Measurements from ENCODE around the gene L1TD1. TPM values are rescaled to one million over a fixed set of nuclear protein-coding genes. Genes with fewer than 3 reads are reported as not detected.
A peak's percentile ranks its signal among the peaks of the same experiment; 100 is the strongest.

Gene L1TD1
- total and polyA plus RNA-seq, 2 of the 13 experiments (the other 11 are each of a cell fraction or from before 2014, with no cell fraction given) = not detected

DNA sequence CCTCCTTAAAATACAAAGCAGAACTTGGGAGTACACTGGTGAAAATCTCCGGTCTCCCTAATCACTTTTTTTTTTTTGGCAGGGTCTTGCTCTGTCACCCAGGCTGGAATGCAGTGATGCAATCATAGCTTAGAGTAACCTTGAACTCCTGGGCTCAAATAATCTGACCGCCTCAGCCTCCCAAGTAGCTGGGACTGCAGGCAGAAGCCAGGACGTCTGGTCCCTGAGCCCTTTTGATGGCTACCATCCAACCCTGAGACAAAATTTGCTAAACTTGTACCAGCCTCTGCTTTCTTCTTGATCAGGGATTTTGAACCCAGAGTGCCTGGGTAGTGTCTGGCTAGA lies 4.1 kb downstream of the L1TD1 start (continued):
- TF ChIP-seq HNF4G (IDR thresholded peaks at IDR 0.05; ENCODE audit: borderline replicate concordance, low read depth, low read length) (peak; percentile 60; the same call in 1 of the 2 replicates), HNF4G (CRISPR knock-in tag; IDR thresholded peaks at IDR 0.05; ENCODE audit: borderline replicate concordance, low read depth) (0 out of 2 replicates have a peak, but pooled peaks have one; percentile 47), ZNF460 (CRISPR knock-in tag; IDR thresholded peaks at IDR 0.05; ENCODE audit: borderline replicate concordance) (no peak), ZNF839 (CRISPR knock-in tag; IDR thresholded peaks at IDR 0.05; ENCODE audit: borderline replicate concordance) (no peak), MEIS2 (CRISPR knock-in tag; IDR thresholded peaks at IDR 0.05) (no peak), ZNF253 (CRISPR knock-in tag; IDR thresholded peaks at IDR 0.05; ENCODE audit: borderline replicate concordance) (no peak), ZNF615 (CRISPR knock-in tag; IDR thresholded peaks at IDR 0.05; ENCODE audit: borderline replicate concordance) (no peak)
- TF ChIP-seq, protein P1, sequence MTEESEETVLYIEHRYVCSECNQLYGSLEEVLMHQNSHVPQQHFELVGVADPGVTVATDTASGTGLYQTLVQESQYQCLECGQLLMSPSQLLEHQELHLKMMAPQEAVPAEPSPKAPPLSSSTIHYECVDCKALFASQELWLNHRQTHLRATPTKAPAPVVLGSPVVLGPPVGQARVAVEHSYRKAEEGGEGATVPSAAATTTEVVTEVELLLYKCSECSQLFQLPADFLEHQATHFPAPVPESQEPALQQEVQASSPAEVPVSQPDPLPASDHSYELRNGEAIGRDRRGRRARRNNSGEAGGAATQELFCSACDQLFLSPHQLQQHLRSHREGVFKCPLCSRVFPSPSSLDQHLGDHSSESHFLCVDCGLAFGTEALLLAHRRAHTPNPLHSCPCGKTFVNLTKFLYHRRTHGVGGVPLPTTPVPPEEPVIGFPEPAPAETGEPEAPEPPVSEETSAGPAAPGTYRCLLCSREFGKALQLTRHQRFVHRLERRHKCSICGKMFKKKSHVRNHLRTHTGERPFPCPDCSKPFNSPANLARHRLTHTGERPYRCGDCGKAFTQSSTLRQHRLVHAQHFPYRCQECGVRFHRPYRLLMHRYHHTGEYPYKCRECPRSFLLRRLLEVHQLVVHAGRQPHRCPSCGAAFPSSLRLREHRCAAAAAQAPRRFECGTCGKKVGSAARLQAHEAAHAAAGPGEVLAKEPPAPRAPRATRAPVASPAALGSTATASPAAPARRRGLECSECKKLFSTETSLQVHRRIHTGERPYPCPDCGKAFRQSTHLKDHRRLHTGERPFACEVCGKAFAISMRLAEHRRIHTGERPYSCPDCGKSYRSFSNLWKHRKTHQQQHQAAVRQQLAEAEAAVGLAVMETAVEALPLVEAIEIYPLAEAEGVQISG (CRISPR knock-in tag; IDR thresholded peaks at IDR 0.05) = no peak
- TF ChIP-seq, protein P2, sequence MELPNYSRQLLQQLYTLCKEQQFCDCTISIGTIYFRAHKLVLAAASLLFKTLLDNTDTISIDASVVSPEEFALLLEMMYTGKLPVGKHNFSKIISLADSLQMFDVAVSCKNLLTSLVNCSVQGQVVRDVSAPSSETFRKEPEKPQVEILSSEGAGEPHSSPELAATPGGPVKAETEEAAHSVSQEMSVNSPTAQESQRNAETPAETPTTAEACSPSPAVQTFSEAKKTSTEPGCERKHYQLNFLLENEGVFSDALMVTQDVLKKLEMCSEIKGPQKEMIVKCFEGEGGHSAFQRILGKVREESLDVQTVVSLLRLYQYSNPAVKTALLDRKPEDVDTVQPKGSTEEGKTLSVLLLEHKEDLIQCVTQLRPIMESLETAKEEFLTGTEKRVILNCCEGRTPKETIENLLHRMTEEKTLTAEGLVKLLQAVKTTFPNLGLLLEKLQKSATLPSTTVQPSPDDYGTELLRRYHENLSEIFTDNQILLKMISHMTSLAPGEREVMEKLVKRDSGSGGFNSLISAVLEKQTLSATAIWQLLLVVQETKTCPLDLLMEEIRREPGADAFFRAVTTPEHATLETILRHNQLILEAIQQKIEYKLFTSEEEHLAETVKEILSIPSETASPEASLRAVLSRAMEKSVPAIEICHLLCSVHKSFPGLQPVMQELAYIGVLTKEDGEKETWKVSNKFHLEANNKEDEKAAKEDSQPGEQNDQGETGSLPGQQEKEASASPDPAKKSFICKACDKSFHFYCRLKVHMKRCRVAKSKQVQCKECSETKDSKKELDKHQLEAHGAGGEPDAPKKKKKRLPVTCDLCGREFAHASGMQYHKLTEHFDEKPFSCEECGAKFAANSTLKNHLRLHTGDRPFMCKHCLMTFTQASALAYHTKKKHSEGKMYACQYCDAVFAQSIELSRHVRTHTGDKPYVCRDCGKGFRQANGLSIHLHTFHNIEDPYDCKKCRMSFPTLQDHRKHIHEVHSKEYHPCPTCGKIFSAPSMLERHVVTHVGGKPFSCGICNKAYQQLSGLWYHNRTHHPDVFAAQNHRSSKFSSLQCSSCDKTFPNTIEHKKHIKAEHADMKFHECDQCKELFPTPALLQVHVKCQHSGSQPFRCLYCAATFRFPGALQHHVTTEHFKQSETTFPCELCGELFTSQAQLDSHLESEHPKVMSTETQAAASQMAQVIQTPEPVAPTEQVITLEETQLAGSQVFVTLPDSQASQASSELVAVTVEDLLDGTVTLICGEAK (IDR thresholded peaks at IDR 0.05) = no peak
- TF ChIP-seq, protein P2 (CRISPR knock-in tag; IDR thresholded peaks at IDR 0.05) = no peak
- TF ChIP-seq, protein P3, sequence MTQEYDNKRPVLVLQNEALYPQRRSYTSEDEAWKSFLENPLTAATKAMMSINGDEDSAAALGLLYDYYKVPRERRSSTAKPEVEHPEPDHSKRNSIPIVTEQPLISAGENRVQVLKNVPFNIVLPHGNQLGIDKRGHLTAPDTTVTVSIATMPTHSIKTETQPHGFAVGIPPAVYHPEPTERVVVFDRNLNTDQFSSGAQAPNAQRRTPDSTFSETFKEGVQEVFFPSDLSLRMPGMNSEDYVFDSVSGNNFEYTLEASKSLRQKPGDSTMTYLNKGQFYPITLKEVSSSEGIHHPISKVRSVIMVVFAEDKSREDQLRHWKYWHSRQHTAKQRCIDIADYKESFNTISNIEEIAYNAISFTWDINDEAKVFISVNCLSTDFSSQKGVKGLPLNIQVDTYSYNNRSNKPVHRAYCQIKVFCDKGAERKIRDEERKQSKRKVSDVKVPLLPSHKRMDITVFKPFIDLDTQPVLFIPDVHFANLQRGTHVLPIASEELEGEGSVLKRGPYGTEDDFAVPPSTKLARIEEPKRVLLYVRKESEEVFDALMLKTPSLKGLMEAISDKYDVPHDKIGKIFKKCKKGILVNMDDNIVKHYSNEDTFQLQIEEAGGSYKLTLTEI (CRISPR knock-in tag; conservative IDR thresholded peaks at IDR 0.05) = no peak
- TF ChIP-seq, protein P4, sequence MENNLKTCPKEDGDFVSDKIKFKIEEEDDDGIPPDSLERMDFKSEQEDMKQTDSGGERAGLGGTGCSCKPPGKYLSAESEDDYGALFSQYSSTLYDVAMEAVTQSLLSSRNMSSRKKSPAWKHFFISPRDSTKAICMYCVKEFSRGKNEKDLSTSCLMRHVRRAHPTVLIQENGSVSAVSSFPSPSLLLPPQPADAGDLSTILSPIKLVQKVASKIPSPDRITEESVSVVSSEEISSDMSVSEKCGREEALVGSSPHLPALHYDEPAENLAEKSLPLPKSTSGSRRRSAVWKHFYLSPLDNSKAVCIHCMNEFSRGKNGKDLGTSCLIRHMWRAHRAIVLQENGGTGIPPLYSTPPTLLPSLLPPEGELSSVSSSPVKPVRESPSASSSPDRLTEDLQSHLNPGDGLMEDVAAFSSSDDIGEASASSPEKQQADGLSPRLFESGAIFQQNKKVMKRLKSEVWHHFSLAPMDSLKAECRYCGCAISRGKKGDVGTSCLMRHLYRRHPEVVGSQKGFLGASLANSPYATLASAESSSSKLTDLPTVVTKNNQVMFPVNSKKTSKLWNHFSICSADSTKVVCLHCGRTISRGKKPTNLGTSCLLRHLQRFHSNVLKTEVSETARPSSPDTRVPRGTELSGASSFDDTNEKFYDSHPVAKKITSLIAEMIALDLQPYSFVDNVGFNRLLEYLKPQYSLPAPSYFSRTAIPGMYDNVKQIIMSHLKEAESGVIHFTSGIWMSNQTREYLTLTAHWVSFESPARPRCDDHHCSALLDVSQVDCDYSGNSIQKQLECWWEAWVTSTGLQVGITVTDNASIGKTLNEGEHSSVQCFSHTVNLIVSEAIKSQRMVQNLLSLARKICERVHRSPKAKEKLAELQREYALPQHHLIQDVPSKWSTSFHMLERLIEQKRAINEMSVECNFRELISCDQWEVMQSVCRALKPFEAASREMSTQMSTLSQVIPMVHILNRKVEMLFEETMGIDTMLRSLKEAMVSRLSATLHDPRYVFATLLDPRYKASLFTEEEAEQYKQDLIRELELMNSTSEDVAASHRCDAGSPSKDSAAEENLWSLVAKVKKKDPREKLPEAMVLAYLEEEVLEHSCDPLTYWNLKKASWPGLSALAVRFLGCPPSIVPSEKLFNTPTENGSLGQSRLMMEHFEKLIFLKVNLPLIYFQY (CRISPR knock-in tag; IDR thresholded peaks at IDR 0.05; ENCODE audit: borderline replicate concordance) = no peak
